Measurements from ENCODE around the gene TRIM38.

- no peak for TF ChIP-seq POLR2A (IDR thresholded peaks at IDR 0.05)
- TF ChIP-seq, protein P1, sequence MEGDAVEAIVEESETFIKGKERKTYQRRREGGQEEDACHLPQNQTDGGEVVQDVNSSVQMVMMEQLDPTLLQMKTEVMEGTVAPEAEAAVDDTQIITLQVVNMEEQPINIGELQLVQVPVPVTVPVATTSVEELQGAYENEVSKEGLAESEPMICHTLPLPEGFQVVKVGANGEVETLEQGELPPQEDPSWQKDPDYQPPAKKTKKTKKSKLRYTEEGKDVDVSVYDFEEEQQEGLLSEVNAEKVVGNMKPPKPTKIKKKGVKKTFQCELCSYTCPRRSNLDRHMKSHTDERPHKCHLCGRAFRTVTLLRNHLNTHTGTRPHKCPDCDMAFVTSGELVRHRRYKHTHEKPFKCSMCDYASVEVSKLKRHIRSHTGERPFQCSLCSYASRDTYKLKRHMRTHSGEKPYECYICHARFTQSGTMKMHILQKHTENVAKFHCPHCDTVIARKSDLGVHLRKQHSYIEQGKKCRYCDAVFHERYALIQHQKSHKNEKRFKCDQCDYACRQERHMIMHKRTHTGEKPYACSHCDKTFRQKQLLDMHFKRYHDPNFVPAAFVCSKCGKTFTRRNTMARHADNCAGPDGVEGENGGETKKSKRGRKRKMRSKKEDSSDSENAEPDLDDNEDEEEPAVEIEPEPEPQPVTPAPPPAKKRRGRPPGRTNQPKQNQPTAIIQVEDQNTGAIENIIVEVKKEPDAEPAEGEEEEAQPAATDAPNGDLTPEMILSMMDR (IDR thresholded peaks at IDR 0.05 in 4 of 5, conservative IDR thresholded peaks at IDR 0.05 in 1 of 5) = no peak
Measured at GRCh38 chr6:25971187-25971821, 8.7 kb downstream of the TRIM38 start.
